HG03442 (cell line): ENCODE measurements around the gene TEKT2.

ENCODE experiments used
- ATAC-seq: cut with Tn5 transposase; IDR thresholded peaks from one replicate; pipeline ENCODE4 v1.9.1; 2021; ENCODE audit warnings: mild to moderate bottlenecking, moderate library complexity; ENCODE audit not compliant: unreplicated experiment

The TEKT2 gene

DNA sequence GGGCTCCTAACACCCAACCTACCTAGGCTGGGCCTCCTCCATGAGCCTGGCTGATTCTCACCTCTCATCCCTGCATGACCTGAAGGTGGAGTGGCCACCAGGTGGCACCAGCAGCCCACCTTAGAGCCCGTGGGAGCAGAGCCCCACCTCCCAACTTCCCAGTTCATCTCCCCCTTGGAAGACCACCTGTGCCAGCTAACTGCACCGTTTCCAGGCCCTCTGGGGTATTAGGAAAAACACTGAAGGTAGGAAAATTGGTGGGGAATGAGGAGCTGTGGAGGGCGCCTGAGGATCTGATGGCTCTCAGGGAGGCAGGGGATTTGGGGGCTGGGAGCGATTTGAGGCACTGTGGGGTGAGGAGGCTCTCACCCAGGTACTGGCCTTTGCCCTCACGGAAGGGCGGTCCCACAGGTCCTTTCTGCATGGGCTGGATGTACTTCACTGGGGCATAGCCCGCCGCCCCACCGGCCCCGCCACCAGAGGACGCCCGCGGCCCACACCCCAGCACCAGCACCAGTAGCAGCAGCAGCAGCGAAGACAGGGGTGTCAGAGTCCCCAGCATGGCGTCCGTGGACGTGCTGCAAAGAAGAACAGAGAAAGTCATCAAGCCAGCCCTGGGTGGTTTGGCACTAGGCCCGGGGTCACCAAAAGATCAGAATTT is 15.9 kb downstream of the TEKT2 start:
- no peak for ATAC-seq

DNA sequence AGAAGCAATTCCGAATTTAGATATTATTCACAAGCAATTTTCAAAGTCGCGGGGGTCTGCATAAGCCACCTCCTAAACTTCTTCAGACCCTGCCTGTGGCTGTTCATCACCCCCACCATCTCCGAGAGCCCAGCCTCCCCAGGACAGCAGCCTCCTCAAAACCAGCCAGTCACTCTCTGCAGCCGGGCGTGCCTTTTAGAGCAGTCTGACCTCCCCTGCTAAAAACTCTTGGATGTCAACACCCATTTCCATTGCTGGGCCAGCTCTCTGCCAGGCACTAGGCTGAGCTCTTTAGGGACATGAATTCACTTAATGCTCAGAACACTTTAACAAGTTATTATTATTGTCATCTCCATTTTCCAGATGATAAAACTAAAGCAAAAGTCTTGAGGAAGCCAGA is 16.5 kb downstream of the TEKT2 start:
- ATAC-seq = no peak

DNA sequence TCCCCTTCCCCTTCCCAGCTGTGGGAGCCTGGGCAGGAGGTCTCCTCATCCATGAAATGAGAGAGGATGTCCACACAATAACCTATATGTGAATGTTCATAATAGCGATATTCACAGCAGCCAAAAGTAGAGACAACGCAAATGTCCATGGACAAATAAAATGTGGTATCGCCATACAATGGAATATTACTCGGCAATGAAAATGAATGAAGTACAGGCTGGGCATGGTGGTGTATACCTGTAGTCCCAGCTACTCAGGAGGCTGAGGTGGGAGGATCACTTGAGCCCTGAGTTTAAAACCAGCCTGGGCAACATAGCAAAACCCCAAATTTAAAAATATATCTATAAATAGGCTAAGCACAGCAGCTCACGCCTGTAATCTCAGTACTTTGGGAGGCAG is 17.7 kb downstream of the TEKT2 start:
- ATAC-seq = no peak

DNA sequence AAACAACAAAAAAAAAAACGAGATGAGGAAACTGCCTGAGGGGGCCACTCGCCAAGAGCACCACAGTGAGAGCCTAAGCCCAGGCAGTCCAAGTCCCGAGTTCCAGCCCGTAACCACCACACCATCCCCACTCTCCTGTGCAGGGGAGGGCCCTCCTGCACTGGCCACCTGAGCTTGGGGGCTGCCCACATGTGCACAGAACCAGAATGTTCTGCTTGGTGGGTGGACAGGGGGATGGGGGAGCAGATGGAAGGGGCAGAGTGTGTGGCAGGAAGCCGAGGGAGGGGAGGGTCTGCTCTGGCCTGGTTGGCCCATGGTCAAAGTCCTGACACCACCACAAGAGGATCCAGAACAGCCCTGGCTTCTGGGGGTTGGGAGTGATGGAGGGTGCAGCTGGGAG is 22.4 kb downstream of the TEKT2 start:
- ATAC-seq = no peak

DNA sequence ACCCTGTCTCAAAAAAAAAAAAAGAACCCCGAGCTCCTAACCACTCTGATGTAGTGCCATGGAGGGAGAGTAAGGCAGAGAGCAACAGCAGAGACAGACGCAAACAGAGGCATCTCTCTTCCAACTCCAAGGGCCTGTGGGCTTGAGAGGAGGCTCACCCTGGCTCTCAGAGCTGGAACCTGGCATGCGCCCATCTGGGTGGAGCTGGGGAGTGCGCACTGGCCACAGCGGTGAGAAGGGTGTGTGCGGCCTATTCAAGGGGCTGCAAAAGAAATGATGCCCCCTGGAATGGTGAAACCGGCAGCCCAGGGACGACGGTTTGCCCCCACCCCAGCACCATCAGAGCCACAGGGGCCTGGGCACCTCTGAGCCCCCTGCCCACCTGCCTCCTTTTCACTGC is 23.5 kb downstream of the TEKT2 start:
- no peak for ATAC-seq

DNA sequence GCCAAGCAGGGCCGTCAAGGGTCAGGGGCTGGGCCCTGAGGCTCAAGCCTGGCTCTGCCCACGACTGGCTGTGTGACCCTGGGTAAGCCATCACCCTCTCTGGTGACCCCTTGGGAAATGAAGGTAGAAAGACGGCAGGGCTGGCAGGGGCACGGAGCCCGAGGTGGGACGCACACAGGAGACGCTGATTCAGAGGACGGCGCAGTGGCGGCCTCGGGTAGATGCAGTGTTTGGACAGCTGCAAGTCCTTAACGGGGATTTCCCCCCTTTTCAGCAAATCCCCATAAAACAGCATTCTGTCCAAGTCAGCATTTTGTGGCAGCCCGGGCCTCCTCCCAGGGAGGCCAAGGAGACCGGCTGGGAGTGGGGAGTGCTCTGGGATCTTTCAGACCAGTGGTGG is 24.4 kb downstream of the TEKT2 start:
- no peak for ATAC-seq

DNA sequence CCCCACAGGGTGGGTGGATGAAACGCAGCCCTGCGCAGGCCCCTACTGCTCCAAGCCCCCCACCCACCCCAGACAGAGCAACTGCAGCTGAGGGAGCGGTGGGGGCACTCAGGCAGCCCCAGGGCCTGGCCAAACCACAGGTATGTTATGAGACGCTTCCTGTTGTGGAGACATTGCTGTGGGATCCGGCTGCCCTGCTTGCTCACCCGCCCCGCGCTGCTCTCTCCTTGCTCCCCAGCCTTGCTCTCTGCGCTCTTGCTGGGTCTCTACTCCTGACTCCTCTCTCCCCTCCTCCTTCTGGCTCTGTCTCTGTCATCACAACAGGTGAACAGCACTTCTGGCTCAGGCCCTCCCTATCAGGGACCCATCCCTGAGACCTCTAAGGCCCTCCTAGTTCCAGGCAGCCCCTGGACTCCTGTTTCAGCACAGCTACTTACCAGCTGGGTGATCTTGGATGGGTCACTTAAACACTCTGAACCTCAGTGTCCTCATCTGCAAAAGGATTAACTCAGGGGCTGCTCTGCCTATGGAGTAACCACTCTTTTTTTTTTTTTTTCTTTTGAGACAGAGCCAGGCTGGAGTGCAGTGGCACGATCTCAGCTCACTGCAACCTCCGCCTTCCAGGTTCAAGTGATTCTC is 25.3 kb downstream of the TEKT2 start:
- ATAC-seq = no peak

DNA sequence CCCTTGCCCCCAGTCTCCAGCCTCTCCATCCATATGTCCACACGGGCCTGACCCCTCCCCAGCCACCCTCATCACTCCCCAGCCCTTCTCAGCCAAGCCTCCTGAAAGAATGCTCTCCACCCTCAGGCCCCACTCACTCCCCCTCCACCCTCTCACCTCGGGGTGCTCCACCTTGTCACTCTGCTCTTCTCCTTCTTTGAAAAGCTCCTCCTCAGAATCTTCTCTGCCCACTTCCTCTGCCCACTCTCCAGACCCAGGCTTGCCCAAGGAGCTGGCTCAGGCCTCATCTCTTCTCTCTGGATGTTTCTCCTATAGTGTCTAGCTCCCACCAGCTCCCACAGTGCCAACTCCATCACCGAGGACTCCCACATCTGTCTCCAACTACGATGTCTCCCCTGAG is 27.3 kb downstream of the TEKT2 start:
- ATAC-seq = no peak

DNA sequence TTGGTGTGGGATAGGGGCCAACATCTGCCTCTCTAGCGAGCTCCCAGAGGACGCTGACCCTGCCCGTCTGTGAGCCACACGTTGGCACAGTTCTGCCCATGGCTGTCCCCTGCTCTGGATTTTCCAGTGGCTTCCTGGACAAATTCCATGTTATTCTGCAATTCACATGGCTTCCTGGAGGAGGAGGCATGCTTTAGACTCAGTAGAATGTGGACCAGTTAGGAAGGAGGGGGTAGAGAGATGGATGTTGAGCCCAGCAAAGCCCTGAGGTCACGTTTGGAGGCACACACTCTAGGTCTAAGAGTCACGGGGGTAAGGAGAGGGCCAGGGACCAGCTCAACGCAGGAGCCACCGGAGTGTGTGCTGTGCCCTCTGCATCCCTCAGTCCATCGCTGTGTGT is 28.9 kb downstream of the TEKT2 start:
- no peak for ATAC-seq

DNA sequence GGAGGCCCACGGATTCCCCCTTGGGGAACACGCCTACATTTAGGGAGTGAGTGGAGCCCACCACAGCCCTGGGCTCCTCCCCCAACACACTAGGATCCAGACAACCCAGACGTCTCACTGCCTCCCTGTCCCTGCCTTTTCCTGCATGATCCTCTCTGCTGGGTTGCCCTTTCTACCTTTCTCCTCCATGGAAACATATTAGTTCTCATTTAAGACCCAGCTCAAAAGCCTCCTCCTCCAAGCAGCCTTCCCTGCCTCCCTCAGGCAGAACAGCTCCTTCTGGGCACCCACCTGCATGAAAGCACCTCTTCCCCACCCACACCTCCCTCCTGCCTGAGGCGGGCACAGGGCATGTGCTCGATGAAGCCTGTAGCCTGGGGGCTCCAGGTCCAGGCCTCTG is 30.5 kb downstream of the TEKT2 start:
- no peak for ATAC-seq

DNA sequence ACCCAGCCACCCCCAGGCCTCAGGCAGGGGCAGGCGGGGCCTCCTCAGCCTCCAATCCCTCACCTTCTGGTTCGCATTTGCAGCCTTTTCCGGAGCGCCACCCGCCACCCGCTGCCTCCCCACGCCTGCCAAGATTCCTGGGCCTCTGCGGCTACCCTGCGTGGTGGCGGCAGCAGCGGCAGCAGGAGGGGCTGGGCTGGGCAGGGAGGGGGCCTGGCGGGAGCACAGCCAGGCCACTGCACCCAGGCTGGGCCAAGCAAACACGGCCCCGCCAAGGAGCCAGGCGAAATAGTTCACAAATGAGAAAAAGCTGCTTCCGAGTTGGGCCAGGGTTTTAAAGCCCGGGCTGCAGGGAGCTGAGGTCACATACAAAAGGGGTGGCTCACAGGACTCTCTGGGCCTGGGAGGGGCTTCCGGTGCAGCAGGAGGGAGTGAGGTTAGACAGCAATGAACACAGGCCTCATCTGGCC is 31.3 kb downstream of the TEKT2 start:
- ATAC-seq = no peak

DNA sequence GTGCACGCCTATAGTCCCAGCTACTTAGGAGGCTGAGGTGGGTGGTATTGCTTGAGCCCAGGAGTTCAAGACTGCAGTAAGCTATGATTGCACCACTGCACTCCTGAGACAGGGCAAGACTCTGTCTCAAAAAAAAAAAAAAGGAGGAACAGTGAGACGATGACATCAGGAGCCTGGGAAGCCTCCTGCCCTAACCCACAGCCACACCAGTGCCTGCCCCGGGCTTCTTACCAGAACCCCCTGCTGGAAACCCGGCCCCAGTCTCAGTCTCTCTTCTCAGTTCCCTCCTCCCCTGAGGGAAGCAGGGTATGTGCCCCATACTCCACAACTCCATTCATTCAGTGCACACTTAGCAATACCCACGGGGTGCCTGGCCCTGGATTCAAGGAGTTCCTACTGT is 32.0 kb downstream of the TEKT2 start:
- no peak for ATAC-seq

DNA sequence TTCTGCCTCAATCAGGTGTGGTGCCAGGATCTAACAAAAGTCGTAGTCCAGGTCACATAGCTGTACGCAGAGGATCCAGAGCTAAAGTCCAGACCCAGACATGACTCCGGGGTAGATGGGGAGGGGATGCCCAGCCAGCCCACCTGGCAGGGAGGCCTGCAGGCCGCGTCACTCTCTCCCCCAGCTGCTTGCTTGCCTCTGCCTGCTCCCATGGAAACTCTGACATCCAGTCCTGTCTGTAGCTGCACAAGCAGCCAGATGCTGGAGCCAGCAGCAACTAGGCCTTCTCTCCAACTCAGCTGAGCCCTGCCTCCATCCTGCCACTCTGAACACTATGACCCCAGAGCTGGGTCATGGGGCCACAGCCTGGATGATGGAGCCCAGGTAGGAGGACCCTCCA is 33.0 kb downstream of the TEKT2 start:
- no peak for ATAC-seq

DNA sequence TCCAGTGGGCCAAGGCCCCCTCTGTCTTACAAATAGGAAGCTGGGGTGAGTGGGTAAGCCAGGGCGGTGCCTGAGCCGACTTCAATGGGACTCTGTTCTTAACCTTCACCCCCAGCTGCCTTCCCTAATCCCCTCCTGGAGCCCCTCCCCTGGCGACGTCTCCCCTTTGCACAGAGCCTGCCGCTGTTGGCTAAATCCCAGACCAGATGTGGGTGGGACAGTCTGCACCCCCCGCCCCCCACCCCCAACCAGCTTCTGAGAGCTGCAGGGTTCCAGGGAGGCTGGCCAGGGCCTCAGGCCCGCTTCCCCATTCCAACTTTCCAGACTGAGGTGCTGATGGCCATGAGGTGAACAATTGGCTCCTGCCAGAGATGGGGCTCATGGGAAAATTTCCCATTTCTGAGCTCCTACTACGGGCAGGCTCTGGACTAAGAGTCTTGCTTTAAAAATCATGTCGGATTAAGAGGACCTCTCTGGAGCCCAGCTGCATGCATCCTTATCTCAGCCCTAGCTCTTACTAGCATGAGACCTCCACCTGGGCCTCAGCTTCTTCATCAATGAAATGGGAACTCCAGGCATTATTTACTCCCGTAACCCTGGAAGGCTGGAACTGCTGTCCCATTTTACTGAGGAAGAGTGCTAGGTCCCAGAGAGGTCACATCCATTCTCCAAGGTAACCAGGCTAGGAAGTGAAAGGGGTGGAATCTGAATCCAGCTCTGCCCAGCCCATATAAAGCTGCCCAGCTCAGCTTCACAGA is 34.7 kb downstream of the TEKT2 start:
- no peak for ATAC-seq

DNA sequence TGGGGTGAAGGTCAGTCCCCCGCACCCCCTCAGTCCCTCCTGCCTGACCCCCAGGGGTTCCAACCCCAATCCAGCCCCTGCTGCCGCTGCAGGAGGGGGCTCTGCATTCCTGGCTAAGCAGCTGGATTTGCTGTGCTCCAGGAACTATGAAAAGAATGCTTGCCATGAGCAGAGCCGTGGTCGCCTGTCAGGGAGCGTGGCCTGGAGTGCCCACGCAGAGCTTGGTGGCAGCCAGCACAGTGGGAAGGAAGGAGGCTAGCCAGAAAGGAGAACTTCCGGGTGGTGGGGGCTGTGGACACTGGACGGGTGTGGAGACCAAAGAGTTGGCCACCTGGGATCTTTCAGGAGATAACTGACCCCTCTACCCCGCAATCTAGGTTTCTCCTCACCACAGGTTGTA is 35.6 kb downstream of the TEKT2 start:
- ATAC-seq = no peak

DNA sequence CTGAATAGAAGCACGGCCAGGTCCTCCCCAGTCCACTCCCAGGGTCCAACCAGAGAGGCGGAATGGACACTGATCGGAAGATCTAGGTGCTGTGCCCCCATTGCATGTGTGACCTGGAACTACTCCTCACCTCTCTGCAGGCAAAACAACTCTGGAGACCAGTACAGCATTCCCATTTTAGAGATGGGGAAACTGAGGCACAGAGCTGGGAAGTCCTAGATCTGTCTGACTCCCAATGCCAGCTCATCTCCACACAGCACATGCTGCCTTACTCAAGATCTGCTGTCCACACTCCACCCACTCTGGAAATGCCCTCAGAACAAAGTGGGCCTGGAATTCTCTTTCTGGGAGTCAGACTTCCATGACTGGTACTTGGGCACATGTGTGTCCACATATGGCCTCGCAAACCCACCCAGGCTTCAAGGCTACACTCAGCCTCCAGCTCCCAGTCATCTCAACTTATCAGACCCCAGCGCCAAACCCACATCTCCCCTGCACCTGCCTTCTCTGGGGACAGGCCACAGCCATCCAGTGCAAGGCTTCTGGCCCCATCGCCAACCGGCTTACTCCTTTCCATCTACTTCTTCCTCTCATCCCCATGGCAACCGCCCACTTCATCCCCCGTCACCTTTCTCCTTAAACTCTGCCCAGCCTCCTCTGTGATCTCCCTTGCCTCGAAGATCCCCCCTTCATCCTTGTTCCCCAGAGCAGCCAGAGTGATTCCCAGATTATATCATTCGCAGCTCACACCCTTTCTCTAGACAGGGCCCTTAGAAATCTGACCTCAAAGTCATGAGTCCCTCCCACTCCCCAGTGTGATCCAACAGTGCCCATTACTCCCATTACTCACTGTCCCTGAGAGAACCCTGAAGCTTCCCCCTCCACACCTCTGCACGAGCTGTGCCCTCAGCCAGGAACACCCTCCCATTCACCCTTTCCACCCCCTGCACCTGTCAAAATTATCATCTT is 38.5 kb downstream of the TEKT2 start:
- no peak for ATAC-seq

DNA sequence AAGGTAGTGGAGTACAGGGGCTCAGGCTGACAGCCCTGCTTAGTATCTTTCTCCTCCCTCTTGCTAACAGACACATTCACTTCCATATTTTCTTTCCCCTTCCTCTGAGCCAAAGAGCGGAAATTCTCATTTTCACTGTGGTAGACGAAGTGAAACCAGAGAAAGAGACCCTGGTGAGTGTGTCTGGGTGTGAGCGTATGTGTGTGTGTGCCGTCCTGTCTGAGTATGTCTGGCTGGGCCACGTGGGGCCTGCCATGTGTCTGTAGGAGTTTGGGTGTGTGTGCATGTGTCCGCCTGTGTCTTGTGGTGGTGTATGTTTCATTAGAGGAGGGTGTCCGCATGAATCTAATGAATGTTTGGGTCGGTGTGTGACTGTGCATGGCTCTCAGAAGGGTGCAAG is 39.5 kb downstream of the TEKT2 start:
- ATAC-seq = no peak

DNA sequence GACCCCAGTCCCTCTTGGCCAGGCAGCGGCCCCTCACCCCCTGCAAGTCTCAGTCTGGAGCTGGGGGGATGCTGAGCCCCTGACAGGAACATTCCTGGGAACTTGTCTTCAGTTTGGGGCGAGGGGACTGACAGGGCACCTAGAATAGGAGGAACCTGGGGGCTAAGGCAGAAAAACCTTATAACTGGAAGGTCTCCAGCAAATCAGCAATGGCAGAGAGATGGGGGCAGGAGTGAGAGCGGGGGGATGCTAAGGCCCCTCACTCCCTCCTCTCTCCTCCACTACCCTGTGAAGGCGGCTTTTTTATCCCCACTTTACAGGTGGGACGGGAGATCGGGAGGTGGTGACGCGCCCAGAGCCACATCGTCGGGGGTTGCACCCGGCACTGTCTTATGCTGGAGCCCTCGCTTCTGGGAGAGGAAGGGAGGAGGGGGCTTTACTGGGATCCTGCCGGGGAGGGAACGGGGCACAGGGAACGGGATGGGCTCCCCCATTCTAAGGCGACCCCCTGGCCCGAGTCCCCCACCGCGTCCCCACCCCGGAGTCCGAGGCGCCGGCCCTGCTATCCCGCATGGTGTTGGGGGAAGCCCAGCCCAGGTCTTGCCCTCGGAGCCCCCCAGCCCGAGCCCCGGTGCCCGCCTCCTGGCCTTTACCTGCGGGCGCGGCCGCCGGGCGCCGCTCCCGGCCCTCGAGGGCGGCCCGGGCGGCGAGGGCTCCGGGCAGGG is 40.7 kb downstream of the TEKT2 start:
- ATAC-seq = no peak

DNA sequence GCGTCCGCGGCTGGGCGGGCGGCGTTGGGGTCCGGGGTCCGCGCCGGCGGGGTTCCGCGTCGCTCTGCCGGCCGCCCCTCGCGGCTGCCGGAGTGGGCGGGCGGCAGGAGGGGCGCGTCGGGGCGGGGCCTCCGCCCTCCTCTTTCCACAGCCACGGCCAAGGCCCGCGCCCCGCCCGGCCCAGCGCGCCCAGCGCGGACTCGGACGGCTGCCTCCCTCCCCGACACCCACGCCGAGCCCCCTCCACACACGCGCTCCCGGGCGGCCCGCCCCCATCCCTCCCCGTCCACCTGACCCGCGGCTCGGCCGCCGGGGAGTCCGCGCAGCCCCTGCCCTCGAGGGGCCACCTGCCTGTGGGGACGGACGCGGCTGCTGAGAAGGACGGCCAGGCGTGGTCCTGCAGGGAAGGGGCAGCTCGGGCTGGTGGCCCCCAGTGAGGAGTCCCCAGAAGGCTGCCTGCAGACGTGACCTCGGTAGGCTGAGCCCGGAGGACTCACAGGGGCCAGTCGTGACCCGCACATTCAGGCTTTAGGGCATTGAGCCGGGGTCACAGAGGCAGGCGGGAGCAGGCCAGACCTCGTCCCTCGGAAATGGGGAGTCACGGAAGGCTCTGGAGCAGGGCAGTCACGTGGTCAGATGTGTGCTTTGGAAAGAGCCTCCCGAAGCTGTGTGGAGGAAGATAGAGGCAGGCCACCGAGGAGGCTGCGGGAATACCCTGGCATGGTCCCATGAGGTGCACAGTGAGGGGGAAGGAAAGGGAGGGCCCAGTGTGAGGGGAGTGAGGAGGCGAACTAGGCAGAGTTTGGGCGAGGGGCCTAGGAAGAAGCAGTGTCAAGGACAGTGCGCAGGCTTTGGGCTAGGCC is 41.5 kb downstream of the TEKT2 start, which contains the start of gene COL8A2:
Gene COL8A2, minus strand, starts transcription at position 94 of the 863 bp plus-strand sequence. CDS start 24,980 bp downstream, outside the sequence.
- no peak for ATAC-seq
